C4-2B (cell line): ENCODE data around the gene BUD23.

Source experiments
- H3K27ac ChIP-seq: fragments of 450-650 bp; 2 replicates; pipeline ENCODE4 v1.5.1; 2017
- ZFX ChIP-seq: fragments of 450-650 bp; IDR thresholded peaks from 2 replicates; pipeline ENCODE4 v1.6.1; 2017
- TF ChIP-seq, protein P1 (sequence below): fragments of 450-650 bp; conservative IDR thresholded peaks from 2 replicates; pipeline ENCODE4 v1.5.1; 2017; ENCODE audit warnings: mild to moderate bottlenecking

BUD23 gene

GRCh38 chr7:73718905-73719805 lies 35.8 kb downstream of the BUD23 start, which contains the start of gene STX1A:
STX1A (minus strand) TSS chr7:73719669; CDS start chr7:73719631, 38 bp downstream.
- TF ChIP-seq ZFX = no peak
- TF ChIP-seq, protein P1, sequence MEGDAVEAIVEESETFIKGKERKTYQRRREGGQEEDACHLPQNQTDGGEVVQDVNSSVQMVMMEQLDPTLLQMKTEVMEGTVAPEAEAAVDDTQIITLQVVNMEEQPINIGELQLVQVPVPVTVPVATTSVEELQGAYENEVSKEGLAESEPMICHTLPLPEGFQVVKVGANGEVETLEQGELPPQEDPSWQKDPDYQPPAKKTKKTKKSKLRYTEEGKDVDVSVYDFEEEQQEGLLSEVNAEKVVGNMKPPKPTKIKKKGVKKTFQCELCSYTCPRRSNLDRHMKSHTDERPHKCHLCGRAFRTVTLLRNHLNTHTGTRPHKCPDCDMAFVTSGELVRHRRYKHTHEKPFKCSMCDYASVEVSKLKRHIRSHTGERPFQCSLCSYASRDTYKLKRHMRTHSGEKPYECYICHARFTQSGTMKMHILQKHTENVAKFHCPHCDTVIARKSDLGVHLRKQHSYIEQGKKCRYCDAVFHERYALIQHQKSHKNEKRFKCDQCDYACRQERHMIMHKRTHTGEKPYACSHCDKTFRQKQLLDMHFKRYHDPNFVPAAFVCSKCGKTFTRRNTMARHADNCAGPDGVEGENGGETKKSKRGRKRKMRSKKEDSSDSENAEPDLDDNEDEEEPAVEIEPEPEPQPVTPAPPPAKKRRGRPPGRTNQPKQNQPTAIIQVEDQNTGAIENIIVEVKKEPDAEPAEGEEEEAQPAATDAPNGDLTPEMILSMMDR = no peak
- H3K27ac ChIP-seq = peak within 1 kb of the TSS; percentile 71

DNA sequence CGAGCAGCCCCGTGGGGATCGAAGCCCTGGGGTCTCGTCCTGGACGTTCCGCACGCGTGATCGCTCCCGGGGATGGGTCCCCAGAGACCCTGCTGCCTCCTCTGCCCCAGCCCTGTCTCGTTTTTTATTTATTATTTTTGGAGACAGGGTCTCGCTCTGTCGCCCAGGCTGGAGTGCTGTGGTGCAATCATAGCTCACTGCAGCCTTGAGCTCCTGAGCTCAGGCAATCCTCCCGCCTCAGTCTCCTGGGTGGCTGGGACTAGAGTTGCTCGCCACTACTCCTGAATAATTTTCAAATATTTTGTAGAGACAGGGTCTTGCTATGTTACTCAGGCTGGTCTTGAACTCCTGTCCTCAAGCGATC lies 36.4 kb downstream of the BUD23 start:
- TF ChIP-seq ZFX = no peak
- TF ChIP-seq, protein P1 = no peak
- H3K27ac ChIP-seq = peak overlapping the region; percentile 71; the same call in 1 of the 2 replicates

- H3K27ac ChIP-seq = peak overlapping the region; percentile 41; the same call in 1 of the 2 replicates
These were observed 37.0 kb downstream of the BUD23 start for GRCh38 chr7:73720443-73720842.

DNA sequence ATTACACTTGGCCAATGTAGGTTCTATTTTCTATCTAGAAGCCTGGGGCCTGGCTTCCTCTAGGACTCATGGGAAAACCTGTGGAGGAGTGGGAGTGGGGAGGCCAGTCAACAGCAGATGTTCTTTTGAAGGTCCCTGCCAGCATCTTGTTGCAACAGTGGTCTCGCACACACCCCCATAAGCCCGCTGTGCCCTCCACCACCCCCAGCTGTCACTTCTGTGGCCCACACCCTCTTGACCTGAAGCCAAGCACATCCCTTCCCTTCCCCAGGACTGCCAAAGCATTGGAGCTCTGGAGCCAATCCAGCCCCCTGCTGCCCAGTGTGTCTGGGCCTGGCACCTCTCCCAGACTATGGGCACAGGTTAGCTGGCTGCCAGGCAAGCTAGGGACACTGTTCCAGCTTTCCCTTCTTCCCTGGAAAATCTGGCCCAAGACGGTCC lies 38.0 kb downstream of the BUD23 start:
- TF ChIP-seq ZFX = no peak
- TF ChIP-seq, protein P1 = no peak

DNA sequence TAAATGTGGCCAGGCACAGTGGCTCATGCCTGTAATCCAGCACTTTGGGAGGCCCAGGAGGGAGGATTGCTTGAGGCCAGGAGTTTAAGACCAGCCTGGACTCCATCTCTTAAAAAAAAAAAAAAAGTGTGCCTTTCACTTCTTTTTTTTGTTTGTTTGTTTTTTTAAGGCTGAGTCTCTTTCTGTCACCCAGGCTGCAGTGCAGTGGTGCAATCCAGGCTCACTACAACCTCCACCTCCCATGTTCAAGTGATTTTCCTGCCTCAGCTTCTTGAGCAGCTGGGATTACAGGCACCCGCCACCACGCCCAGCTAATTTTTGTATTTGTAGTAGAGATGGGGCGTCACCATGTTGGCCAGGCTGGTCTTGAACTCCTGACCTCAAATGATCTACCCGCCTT lies 38.8 kb downstream of the BUD23 start:
- H3K27ac ChIP-seq = peak overlapping the region; percentile 41

More for the DNA sequence above, 38.0 kb downstream of the BUD23 start:
- H3K27ac ChIP-seq = peak overlapping the region; percentile 41

GRCh38 chr7:73722785-73723184 lies 39.4 kb downstream of the BUD23 start:
- TF ChIP-seq, protein P1 = no peak
- no peak for TF ChIP-seq ZFX

GRCh38 chr7:73723813-73724212 lies 40.4 kb downstream of the BUD23 start:
- H3K27ac ChIP-seq = no peak overlapping the region
- TF ChIP-seq, protein P1 = no peak
- TF ChIP-seq ZFX = no peak

More at GRCh38 chr7:73722785-73723184, 39.4 kb downstream of the BUD23 start:
- no peak overlapping the region for H3K27ac ChIP-seq

GRCh38 chr7:73726083-73726466 lies 42.7 kb downstream of the BUD23 start:
- TF ChIP-seq, protein P1 = peak; percentile 78
- TF ChIP-seq ZFX = no peak
- H3K27ac ChIP-seq = no peak overlapping the region
